Skin of body (tissue), 3 donors: ENCODE results near the gene CXXC5. TPM values are rescaled to one million over a fixed set of nuclear protein-coding genes. Genes with fewer than 3 reads are reported as not detected.
"Not testable (repeated sequence)": the region's sequence is repeated elsewhere in the genome, so short reads cannot be mapped to it uniquely, and the experiment has no call there.

Experiments used
- DNase-seq: peaks from one replicate; lab custom pipeline; 2025; lab: John Stamatoyannopoulos, UW
- small RNA-seq: library from RNA; depleted of rRNA; stranded (forward); fragments of <200 nt; gene quantifications from one replicate; pipeline ENCODE3, GENCODE V24; 2014; ENCODE audit warnings: low replicate concordance
- total RNA-seq: library from RNA; depleted of rRNA; stranded (reverse); fragments of >200 nt; gene quantifications from one replicate; pipeline ENCODE4 v1.2.3, GENCODE V29; 2014

CXXC5 gene
- total RNA-seq, 1 donor from 2014 or later, result 29.4 TPM

GRCh38 chr5:139710319-139711066 is 62.3 kb downstream of the CXXC5 start:
- peak; percentile 45 for DNase-seq

GRCh38 chr5:139711067-139711905 is 63.1 kb downstream of the CXXC5 start:
- peak; percentile 45 for DNase-seq

GRCh38 chr5:139711906-139712224 is 63.7 kb downstream of the CXXC5 start:
- no peak for DNase-seq

- no peak for DNase-seq
Observed at GRCh38 chr5:139712412-139712811, 64.3 kb downstream of the CXXC5 start.

GRCh38 chr5:139713898-139714297 is 65.7 kb downstream of the CXXC5 start:
- not testable (repeated sequence) for DNase-seq

- DNase-seq, result no peak
Observed at GRCh38 chr5:139717221-139717620, 69.1 kb downstream of the CXXC5 start.

- DNase-seq, result not testable (repeated sequence)
Observed at GRCh38 chr5:139718403-139718802, 70.3 kb downstream of the CXXC5 start.

GRCh38 chr5:139719970-139720369 is 71.8 kb downstream of the CXXC5 start:
- not testable (repeated sequence) for DNase-seq

GRCh38 chr5:139723986-139724587 is 75.9 kb downstream of the CXXC5 start:
- DNase-seq, result no peak

GRCh38 chr5:139725073-139725830 is 77.1 kb downstream of the CXXC5 start:
- no peak for DNase-seq

- no peak for DNase-seq
Observed at GRCh38 chr5:139726248-139726647, 78.1 kb downstream of the CXXC5 start.

- not testable (repeated sequence) for DNase-seq
Observed at GRCh38 chr5:139727615-139728014, 79.5 kb downstream of the CXXC5 start.

GRCh38 chr5:139731281-139731680 is 83.1 kb downstream of the CXXC5 start:
- DNase-seq, result no peak

GRCh38 chr5:139732019-139732418 is 83.9 kb downstream of the CXXC5 start:
- DNase-seq, result no peak

GRCh38 chr5:139733010-139733688 is 85.0 kb downstream of the CXXC5 start:
- no peak for DNase-seq

Small RNAs within 50 kb of the gene (small RNA-seq; reads per million reads assigned to genes)
- not detected for gene RNU6-236P

Other genes starting within 250 kb of the CXXC5 start
- gene SPATA24, start 244.3 kb upstream of the CXXC5 start, total RNA-seq, result 3.5 TPM
- 6.6 TPM for gene DNAJC18, start 208.8 kb upstream of the CXXC5 start, total RNA-seq
- 11.9 TPM for gene ECSCR, start 185.6 kb upstream of the CXXC5 start, total RNA-seq
- not detected for gene SMIM33, start 177.3 kb upstream of the CXXC5 start, total RNA-seq
- gene STING1, start 165.6 kb upstream of the CXXC5 start, total RNA-seq, result 16.6 TPM
- gene UBE2D2, start 87.0 kb upstream of the CXXC5 start, total RNA-seq, result 69.8 TPM
- 0.20 TPM for gene PSD2, start 147.5 kb downstream of the CXXC5 start, total RNA-seq